Left colon (tissue), 2 donors: ENCODE results near the gene MKLN1. TPM values are rescaled to one million over a fixed set of nuclear protein-coding genes. Genes with fewer than 3 reads are reported as not detected.

Experiments used
- ATAC-seq: fragments of 200-7000 bp; cut with Tn5 transposase; one replicate; pipeline ENCODE4 v1.9.1; 2020; ENCODE audit warnings: mild to moderate bottlenecking, moderate library complexity
- DNase-seq, 2 donors: peaks; one replicate each; pipeline ENCODE4 v3.0.0-alpha.2; 2020
- intact Hi-C, 2 donors: fragments of 100-400 bp; cut with DNase I in 1 of 2; cut with micrococcal nuclease in 1 of 2; formaldehyde crosslinking; loops; one replicate each; pipeline versions ENCODE4 v1.11.2 to v1.14.0; 2022; cut with DNase I, micrococcal nuclease
- total RNA-seq, 2 donors: library from RNA; stranded (reverse); fragmentation: NEBNext Ultra II Directional; extraction: Animal tissue kit (Norgen Biotek cat#: 25700); gene quantifications; one replicate each; pipeline ENCODE4 v1.2.1, GENCODE V29; 2021
- donor health status: DM: no; HTN: no; CAD: no.
- donor health status: DM: yes; HTN: yes; CAD: no.

The MKLN1 gene
- total RNA-seq, 2 donors from 2014 or later = 38.7 to 57.7 TPM

DNA sequence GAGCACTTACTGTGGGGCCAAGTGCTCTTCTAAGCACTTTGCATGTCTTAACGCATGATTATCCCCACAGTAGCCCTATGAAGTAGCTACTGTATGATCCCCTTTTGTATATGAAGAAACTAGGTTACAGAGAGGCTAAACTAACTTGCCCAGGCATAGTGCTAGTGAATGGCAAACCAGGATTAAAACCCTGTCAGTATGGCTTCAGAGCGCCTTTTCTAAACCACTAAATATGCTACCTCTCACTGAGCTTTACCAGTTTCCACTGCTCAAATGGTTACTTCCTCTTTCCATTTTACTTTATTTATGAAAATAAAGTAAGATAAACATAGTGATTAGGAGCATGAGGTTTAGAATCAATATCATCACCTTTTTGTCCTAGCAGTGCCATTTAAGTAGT lies 155.1 kb downstream of the MKLN1 start:
- intact Hi-C loops = no loop called here

DNA sequence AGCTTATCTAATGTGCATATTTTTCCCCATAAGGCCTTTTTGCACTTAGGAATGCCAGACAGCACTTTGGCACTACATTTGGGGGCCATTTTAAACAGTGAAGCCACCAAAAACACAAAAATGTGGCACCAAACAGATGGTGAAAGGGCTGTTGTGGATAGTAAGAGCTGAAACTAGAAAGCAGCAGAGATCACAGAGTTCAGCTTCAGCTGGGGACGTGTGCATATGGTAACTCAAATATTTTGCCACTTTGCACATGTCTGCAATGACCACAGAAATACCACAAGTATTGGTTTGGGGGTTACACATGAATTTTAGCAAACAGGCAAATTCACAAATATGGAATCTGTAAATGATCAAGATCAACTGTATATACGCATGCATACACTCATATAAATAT lies 155.9 kb downstream of the MKLN1 start:
- DNase-seq (no peak), ATAC-seq (no peak)
- intact Hi-C loops = no loop called here

More for the DNA sequence above, 155.1 kb downstream of the MKLN1 start:
- DNase-seq (no peak), ATAC-seq (no peak)

DNA sequence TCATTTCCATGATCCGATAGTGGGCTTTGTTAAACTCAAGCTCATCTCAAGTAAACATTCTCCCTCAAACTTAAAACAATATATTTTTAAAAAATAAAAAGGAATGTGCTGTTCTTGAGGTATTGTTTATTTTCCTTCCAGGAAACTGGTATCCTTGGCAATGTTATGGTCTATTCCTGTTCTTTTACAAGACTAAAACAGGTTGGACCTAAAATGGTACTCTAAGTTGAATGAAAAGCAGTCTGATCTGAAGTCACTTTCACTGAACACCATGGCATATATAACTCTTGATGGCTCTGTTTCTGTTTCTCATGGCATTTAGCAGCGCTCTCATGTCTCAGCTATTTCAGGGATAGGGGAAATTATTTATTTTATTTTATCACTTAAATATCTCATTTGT lies 158.7 kb downstream of the MKLN1 start:
- ATAC-seq (no peak), DNase-seq (no peak)
- intact Hi-C loops = no loop called here

GRCh38 chr7:131487217-131487616 lies 159.5 kb downstream of the MKLN1 start:
- intact Hi-C loops = no loop called here
- no peak for DNase-seq

GRCh38 chr7:131488361-131488760 lies 160.7 kb downstream of the MKLN1 start:
- no peak for ATAC-seq
- intact Hi-C loops = no loop called here
- no peak for DNase-seq

More at GRCh38 chr7:131487217-131487616, 159.5 kb downstream of the MKLN1 start:
- no peak for ATAC-seq

GRCh38 chr7:131489196-131489595 lies 161.5 kb downstream of the MKLN1 start:
- ATAC-seq (no peak), DNase-seq (no peak)
- intact Hi-C loops = no loop called here

- no peak for ATAC-seq
- no peak for DNase-seq
- intact Hi-C loops = no loop called here
These were observed 162.2 kb downstream of the MKLN1 start for GRCh38 chr7:131489881-131490280.

GRCh38 chr7:131493081-131493480 lies 165.4 kb downstream of the MKLN1 start:
- DNase-seq (no peak), ATAC-seq (no peak)
- intact Hi-C loops = no loop called here

DNA sequence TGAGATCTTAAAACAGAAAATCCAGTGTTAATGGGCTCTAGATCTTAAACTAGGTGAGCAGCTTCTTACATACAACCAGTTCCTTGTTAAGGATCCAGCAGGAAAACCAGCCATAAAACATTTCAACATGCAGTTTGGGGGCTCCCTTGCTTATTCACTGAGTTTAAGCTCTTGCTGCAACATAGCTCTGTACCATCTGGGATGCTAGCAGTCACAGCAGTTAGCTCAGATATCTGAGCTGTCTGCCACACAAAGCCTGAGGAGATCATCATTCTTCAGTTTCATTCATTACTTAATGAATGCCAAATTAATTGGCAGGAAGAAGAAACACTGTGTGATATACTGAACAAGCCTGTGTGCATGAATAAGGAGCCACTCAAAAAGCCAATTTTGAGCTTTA lies 165.9 kb downstream of the MKLN1 start:
- ATAC-seq (no peak), DNase-seq (no peak)
- intact Hi-C loops = no loop called here

GRCh38 chr7:131494182-131494581 lies 166.5 kb downstream of the MKLN1 start:
- no peak for ATAC-seq
- intact Hi-C loops = no loop called here
- DNase-seq = no peak

DNA sequence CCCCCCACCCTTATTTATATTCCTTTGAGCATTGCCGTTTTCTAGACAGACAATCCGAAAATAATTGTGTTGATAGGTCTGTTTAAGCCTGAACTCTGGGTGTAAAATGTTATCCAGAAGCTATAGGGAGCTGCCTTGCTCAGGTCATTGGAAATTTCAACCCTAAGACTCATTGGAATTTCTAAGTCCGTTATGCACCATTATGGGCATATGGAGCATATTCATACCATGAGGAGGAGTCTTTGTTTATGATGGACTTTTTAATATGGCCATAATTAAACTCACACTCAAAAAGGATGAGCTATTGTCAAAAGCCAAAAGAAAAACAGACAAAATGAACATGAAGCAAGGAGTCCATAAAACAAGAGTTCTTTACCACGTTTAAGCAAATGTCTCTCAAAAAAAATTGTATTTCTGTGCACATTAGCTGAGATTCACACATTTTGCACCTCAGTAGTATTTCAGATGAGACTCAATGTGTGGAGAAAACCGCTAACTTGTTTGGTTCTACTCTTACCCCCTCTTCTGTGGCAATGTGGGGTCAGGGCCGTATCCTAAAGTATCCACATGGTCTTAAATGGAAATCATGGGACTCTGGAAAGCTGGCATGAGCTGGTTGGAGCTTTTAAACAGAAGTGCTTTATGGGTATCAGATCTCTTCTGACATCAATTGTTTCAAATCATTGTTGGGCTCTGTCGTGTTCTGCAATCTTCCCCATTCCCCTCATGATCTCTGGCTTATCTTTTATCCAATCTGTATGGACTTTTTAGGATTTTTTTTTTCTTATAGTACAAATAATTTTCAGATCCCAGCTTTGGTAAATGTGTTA lies 168.2 kb downstream of the MKLN1 start:
- ATAC-seq (no peak), DNase-seq (no peak)
- intact Hi-C loops = no loop called here

GRCh38 chr7:131497454-131497853 lies 169.8 kb downstream of the MKLN1 start:
- DNase-seq = no peak
- intact Hi-C loops = no loop called here
- no peak for ATAC-seq

DNA sequence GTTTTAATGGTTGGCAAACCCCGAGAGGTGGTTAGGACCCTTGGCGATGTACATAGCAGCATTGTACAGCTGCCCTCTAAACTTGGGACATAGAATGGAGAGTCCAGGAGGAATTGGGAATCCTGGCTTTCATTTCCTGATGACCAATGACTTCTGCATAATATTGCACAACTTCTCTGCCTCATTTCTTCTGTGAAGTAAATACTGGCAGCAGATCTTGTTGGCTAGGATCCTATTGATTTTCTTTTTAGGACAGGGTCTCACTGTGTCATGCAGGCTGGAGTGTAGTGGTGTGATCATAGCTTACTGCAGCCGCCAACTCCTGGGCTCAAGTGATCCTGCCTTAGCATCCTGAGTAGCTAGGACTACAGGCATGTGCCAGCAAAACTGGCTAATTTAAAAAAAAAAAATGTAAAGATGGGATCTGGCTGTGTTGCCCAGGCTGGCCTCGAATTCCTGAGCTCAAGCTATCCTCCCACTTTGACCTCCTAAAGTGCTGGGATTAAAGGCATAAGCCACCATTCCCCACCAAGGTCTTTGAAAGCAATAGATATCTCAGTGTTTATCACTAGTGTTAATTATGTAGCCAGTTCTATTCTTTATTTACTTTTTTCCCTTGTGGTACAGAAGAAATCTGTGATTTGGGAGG lies 170.7 kb downstream of the MKLN1 start:
- intact Hi-C loops = no loop called here
- DNase-seq (no peak), ATAC-seq (no peak)

DNA sequence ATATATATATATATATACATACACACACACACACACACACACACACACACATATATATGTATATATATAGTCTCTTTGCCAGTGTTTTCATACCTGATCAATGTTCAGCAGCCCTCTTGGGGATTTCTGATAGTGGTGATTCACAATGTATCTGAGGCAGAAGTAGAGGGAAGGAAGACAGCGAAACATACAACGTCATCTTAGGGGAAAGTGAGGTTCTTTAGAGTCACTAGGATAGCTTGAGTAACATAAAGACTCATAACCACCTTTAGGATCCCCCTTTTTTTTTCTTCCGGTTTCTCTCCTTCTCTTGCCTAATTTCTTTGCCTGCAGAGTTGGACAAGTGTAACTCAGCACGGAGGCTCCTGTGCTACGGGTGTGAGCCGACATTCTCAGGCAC lies 172.1 kb downstream of the MKLN1 start:
- ATAC-seq (no peak), DNase-seq (no peak)
- intact Hi-C loops = loop anchor here in 1 of 2 donors (10.0 kb wide), 1 partner anchor 155 kb away; no protein-coding TSS in a partner anchor

- intact Hi-C loops = loop anchor here in 1 of 2 donors (10.0 kb wide), 1 partner anchor 154 kb away; no protein-coding TSS in a partner anchor
- ATAC-seq = no peak
- no peak for DNase-seq
These were observed 172.7 kb downstream of the MKLN1 start for GRCh38 chr7:131500357-131500756.

GRCh38 chr7:131501422-131501821 lies 173.7 kb downstream of the MKLN1 start:
- intact Hi-C loops = loop anchor here in 1 of 2 donors (10.0 kb wide), 1 partner anchor 153 kb away; no protein-coding TSS in a partner anchor
- DNase-seq (no peak), ATAC-seq (no peak)

DNA sequence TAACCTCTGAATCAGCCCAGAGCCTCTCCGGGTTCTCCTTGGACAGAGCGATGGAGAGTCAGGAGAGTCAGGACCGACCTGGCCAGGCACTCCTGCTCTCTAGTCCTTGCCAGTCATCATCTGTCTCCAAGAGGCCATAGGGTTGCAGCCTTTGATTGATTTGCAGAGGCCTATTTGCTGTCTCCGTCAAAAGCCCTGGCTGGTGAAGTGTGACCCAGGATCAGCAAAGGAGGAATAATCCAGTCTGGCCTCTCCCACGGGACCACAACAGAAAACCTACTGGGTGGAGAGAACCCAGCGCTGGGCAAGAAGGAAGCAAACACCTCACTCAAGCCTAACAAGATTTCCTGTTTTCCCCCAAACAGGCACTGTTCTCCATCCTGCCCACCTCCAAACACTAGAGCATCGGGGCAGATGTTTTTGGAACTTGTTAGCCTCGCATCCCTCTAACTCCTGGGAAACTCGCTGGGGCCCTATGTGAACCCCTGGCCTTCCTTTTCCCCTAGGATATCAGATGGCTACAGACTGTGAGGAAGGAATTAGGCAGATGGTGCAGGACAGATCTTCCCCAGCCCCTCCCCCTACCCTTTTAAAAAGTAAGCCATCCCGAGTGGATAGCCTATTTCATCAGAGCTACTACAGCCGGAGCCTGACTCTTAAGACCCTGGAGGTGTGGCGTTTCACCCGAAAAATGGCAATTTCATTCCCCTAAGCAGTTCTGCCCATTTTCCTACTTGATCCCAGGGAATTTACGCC lies 174.4 kb downstream of the MKLN1 start:
- ATAC-seq = no peak
- DNase-seq = no peak
- intact Hi-C loops = loop anchor here in 1 of 2 donors (10.0 kb wide), 1 partner anchor 153 kb away; no protein-coding TSS in a partner anchor

DNA sequence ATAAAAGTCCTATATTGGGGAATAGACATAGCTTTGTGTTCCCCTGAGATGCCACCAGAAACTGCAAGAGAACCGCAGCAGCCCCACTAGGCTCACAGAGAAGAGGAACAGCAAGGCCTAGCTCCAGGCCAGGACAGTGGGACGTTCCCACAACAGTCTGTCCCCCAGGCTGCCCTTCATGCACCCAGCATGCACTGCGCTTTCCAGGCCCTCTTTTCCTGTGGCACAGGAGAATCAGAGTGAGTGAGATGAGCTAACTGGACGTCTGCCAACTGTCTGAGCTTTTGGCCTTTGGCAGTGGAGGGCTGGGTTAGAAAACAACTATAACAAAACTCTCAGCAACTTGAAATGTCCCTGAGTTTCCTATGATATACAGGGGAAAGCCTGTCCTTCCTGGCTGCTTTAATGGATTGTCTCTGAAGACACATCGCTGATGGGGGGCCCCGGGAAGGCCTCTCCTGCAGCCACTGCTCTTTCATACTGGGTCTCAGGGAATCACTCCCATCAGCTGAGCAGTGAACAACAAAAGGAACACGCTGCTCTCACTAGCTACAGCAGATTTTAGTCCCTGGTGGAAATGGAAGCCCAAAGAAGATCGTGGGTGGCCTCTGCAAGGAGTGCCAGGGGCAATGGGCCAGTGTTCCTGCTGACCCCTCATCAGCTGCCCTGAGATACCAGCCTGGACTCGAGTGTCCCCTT lies 175.3 kb downstream of the MKLN1 start:
- DNase-seq (no peak), ATAC-seq (peak; percentile 13)
- intact Hi-C loops = loop anchor here in 1 of 2 donors (10.0 kb wide), 1 partner anchor 152 kb away; no protein-coding TSS in a partner anchor

DNA sequence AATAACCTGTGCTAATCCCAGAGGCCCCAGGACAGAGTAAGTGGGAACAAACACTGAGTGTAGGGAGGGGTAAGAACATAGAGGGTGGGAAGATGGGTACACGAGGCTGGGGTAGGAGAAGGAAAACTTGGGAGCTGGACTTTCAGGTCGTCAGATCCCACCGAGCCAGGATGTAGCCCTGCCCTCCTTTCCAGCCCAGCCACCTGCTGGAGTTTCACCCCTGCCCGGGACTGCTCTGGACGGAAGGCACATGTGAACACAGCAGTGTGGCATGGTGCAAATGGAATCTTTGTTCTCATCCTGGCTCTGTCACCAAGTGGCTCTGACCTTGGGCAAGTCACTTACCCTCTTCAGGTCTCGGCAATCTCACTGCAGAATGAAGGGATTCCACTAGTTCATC lies 176.0 kb downstream of the MKLN1 start:
- ATAC-seq (no peak), DNase-seq (no peak)
- intact Hi-C loops = loop anchor here in 1 of 2 donors (10.0 kb wide), 1 partner anchor 151 kb away; no protein-coding TSS in a partner anchor
